OCI-M1 (cell line): ENCODE measurements around the gene SGSH.

Source experiments
- DNase-seq: peaks from one replicate; lab custom pipeline; 2025; lab: John Stamatoyannopoulos, UW

SGSH gene

GRCh38 chr17:80183581-80184422 is 36.3 kb downstream of the SGSH start:
- no peak for DNase-seq

- DNase-seq, result no peak
Observed at GRCh38 chr17:80182845-80183223, 37.3 kb downstream of the SGSH start.

DNA sequence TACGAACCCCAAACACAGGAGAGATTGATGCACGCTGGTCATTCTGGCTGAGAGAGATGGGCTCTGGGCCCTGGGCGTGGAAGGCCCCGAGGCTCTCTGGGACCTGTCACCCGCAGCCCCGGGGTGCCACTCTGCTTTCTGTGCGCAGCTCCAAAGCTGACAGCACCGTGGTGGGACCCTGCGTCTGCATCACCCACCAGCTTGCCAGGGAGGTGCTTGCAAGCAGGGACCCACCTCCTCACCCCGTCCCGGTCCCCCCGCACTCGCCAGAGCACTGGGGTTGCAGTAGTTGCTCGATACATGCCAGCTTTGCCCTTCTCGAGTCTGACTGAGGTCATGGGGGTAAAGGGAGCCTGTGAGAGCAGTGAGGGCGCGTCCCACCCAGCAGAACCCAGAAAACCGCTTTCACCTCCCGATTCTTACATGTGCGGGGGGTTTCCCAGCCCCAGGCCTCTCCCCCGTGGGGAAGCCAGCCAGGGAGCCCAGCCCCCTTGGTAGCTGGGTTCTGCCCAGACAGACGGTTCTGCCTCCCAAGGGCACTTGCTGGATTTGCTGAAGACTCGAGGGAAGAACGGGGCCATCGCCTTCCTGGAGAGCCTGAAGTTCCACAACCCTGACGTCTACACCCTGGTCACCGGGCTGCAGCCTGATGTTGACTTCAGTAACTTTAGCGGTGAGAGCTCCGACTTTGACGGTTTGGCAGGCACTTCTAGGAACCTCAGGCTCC is 37.9 kb downstream of the SGSH start:
- no peak for DNase-seq

GRCh38 chr17:80181431-80181830 is 38.7 kb downstream of the SGSH start:
- no peak for DNase-seq

GRCh38 chr17:80180192-80180591 is 39.9 kb downstream of the SGSH start:
- no peak for DNase-seq

DNA sequence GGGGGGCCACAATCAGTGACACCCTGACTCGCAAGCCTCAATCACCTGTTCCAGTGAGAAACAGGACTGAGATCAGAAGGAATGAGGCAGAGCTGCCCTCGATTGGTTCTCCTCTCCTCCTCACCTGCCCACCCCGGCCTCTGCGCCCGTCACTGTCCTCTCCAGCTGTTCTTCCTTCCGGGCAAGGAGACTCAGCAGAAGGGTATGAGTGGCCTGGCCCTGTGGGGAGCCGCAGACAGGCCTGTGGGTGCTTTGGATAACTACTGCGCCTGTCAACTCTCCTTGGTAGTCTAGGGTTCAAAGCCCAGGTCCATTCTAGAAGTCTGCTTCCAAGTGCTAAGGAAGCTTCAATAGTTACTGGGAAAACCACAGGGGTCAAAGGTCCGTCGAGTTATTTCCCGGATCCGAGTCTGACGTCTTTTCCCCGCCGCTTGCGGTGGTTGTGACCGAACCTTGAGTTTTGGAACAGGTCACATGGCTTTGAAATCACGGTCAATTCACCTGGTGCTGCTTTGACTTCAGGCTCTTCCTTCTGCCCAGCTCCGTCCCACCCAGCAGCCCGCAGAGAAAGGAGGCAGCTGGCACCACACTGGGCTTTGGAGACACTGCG is 42.0 kb downstream of the SGSH start:
- DNase-seq, result no peak

DNA sequence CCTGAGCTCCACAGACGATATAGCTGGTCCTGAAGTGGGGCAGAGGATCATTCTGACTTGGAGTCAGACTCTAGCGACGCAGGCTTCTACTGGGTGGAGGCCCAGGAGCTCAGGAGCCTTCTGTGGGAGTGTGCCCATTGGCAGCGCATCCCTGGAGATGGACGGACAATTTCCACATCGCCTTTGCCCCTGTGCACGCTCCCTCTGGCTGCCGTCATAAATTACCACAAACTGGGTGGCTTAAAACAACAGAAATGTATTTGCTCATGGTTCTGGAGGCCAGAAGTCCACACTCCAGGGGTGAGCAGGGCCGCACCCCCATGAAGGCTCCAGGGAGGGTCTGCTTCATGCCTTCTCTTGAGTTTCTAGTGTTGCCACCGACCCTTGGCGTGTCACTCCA is 43.4 kb downstream of the SGSH start:
- DNase-seq, result no peak

DNA sequence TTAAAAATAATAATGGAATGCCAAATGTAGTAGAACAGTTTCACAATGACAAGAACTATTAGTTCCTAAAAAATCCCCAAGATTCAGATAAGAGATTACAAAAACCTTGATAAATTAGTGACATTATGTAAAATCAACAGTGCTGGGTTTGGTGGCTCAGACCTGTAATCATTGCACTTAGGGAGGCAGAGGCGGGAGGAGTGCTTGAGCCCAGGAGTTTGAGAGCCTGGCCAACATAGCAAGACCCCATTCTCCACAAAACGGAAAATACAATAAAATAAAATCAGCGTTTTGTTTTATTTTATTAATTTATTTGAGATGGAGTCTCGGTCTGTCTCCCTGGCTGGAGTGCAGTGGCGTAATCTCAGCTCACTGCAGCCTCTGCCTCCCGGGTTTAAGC is 46.2 kb downstream of the SGSH start:
- no peak for DNase-seq

- no peak for DNase-seq
Observed at GRCh38 chr17:80173126-80173525, 47.0 kb downstream of the SGSH start.

DNA sequence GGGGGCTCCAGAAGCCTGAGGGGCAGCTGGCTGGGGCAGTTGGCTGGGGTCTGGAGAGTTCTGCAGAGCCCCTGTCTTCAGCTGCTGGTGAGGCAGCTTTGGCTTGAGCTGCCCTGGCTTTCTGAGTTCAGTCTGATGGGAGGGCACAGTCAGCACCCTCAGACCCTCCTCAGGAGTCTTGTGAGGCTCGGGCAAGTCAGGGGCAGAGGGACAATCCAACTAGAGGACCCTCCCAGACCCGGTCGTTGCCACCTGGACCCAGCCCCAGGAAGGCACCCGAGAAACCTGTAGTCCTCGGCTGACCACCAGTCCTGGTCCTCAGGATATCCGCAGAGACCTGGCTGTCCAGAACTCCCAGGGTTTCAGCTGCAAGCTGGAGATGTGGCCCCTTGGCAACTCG is 48.5 kb downstream of the SGSH start:
- no peak for DNase-seq

- DNase-seq, result no peak
Observed at GRCh38 chr17:80169784-80170500, 50.2 kb downstream of the SGSH start, which contains the start of gene CARD14. Gene CARD14 (plus strand): TSS chr17:80170030. CDS start chr17:80181439, 11,409 bp downstream.

DNA sequence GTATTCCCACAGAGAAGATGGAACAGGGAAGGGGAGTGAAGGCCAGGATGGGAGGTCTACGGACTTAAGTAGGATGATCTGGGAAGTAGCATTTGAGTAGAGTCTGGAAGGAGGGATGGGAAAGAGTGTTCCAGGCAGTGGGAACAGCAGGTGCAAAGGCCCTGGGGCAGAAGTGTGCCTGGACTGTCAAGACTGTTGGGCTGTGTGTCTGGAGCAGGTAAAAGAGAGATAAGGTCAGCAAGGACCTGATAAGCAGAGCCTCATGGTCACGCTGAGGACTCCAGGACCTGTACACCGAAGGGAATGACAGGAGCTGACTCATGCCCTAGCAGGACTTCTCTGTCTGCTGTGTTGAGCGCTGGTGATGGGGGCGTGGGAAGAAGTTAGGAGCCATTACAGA is 51.0 kb downstream of the SGSH start:
- DNase-seq, result no peak

GRCh38 chr17:80168371-80168770 is 51.8 kb downstream of the SGSH start:
- peak; percentile 16 for DNase-seq

DNA sequence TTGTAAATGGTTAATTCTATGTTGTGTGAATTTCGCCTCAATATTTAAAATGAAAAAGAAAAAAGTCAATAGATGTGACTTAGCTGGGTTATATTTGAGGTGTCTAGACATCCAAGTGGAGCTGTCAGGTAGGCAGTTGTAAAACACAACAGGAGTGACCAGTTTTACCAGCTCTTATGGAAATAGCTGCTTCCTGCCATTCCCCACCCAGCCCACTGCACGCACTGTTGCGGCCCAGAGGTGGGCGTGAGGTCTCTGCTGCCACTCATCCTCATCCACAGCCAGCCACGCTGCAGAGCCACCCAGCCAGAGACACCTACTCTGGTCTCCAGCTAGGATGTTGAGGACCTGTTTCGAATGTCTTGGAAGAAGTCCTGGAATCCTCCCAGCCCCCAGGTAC is 53.7 kb downstream of the SGSH start:
- no peak for DNase-seq

DNA sequence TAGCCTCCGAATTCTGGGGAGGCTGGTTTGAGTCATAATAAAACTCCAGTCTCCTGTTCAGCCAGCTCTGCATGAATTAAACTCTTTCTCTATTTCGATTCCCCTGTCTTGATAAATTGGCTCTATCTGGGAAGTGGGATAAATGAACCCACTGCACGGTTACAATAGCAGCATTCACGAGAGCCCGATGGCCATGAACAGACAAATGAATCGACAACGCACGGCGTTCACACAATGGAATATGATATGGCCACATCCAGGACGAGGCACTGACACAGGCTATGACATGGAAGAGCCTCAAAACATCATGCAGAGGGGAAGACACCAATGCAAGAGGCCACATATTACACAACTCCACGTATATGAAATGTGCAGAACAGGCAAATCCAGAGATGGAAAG is 55.9 kb downstream of the SGSH start:
- no peak for DNase-seq

DNA sequence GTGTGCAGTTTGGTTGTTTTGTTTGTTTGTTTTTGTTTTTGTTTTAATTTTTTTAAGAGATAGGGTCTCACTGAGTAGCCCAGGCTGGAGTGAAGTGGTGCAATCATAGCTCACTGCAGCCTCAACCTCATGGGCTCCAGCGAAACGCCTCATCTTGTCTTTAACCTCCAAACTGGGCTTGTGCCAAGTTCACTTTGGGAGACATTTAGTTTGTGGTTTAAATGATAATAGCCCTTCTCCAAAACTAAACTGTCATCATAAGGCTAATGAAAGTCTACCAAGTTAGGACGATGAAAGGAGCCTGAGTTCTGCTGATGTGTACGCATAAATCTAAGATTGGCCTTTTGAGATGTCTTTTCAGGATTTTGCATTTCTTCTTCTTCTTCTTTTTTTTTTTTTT is 56.8 kb downstream of the SGSH start:
- DNase-seq, result peak; percentile 70

GRCh38 chr17:80160536-80160935 is 59.6 kb downstream of the SGSH start:
- peak; percentile 6 for DNase-seq
